Mucosa of rectum (tissue), 2 donors: ENCODE results near the gene STX10.

Experiments
- H3K27ac ChIP-seq, 2 donors: one replicate each; pipeline ENCODE4 v1.7.0; 2013; ENCODE audit warnings: inconsistent platforms in 2 of 2, low read depth in 2 of 2, low read length in 2 of 2
- H3K27me3 ChIP-seq, 2 donors: one replicate each; pipeline ENCODE4 v1.7.0; 2013; ENCODE audit warnings: low read length in 2 of 2; ENCODE audit not compliant: control insufficient read depth in 2 of 2, insufficient read depth in 2 of 2
- H3K36me3 ChIP-seq, 2 donors: one replicate each; pipeline ENCODE4 v1.7.0; 2013; ENCODE audit warnings: low read length in 2 of 2; ENCODE audit not compliant: control insufficient read depth in 2 of 2, insufficient read depth in 2 of 2
- H3K4me1 ChIP-seq, 2 donors: one replicate each; pipeline ENCODE4 v1.7.0; 2013; ENCODE audit warnings: low read length in 2 of 2, mild to moderate bottlenecking in 1 of 2; ENCODE audit not compliant: control insufficient read depth in 2 of 2, insufficient read depth in 2 of 2
- H3K4me3 ChIP-seq, 2 donors: one replicate each; pipeline ENCODE4 v1.7.0; 2013; ENCODE audit warnings: low read length in 2 of 2
- H3K9ac ChIP-seq, 2 donors: one replicate each; pipeline ENCODE4 v1.7.0; 2013; ENCODE audit warnings: low read length in 2 of 2, low read depth in 1 of 2, mild to moderate bottlenecking in 1 of 2
- H3K9me3 ChIP-seq, 2 donors: one replicate each; pipeline ENCODE4 v1.7.0; 2013; ENCODE audit warnings: low read length in 2 of 2; ENCODE audit not compliant: control insufficient read depth in 2 of 2
- donor health status: healthy.
- donor health status: Normal muscosa, but diverticular disease.

Gene STX10

GRCh38 chr19:13100031-13100588 lies 50.1 kb downstream of the STX10 start:
- peak overlapping the region; percentile 57 to 63 for H3K4me3 ChIP-seq
- no peaks in the 10 kb centered on the region for H3K9me3 ChIP-seq
- H3K9ac ChIP-seq = peak overlapping the region; percentile 67 to 70
- H3K4me1 ChIP-seq = peaks cover 21 to 27% of the 10 kb centered on the region in 2 donors
- no peaks in the 10 kb centered on the region for H3K27me3 ChIP-seq
- no peaks in the 10 kb centered on the region for H3K36me3 ChIP-seq
- H3K27ac ChIP-seq = peak overlapping the region; percentile 73 to 91

DNA sequence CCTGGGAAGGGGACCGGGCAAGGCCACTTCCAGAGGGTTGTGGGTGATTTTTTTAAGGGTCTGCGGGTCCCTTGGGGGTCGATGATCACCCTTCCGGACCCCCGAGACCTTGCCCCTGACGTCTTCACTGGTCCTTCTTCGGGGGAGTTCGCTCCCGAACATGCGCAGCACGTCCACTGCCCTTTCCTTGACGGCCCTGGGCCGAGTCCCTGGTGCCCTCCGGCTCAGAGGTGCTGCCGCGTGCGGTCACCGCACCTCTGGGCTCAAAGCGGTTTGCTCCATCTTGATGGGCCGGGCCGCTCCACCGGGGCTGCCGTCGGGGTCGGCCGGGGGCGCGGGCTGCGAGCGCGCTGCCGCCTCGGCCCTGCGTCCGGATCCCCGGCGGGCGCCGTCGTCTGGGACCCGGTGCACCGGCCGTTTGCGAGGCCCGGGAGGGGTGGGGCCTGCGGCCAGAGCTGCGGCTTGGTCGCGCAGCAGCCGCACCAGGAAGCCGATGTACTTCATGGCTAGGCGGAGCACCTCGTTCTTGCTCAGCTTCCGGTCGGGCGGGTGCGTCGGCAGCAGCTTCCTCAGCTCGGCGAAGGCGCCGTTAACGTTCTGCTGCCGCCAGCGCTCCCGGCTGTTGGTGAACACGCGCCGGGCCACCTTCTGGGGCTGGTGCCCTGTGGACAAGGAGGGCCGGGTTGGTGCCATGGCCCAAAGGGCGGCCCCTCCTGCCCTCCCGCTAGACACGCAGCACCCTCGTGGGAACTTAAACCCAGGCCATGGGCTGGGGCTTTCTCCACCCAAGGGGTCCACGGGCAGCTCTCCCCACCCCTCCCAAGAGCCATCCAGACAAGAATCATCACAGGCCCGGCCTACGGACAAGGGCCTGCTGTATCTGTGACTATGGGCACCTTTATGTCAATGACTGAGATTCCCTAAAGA lies 50.8 kb downstream of the STX10 start:
- Histone ChIP-seq H3K36me3 (no peaks in the 10 kb centered on the region), H3K4me1 (peaks cover 21 to 27% of the 10 kb centered on the region in 2 donors), H3K4me3 (peak overlapping the region; percentile 57 to 63), H3K9ac (peak overlapping the region; percentile 67 to 70), H3K9me3 (no peaks in the 10 kb centered on the region), H3K27me3 (no peaks in the 10 kb centered on the region), H3K27ac (peak overlapping the region; percentile 75 to 91)

DNA sequence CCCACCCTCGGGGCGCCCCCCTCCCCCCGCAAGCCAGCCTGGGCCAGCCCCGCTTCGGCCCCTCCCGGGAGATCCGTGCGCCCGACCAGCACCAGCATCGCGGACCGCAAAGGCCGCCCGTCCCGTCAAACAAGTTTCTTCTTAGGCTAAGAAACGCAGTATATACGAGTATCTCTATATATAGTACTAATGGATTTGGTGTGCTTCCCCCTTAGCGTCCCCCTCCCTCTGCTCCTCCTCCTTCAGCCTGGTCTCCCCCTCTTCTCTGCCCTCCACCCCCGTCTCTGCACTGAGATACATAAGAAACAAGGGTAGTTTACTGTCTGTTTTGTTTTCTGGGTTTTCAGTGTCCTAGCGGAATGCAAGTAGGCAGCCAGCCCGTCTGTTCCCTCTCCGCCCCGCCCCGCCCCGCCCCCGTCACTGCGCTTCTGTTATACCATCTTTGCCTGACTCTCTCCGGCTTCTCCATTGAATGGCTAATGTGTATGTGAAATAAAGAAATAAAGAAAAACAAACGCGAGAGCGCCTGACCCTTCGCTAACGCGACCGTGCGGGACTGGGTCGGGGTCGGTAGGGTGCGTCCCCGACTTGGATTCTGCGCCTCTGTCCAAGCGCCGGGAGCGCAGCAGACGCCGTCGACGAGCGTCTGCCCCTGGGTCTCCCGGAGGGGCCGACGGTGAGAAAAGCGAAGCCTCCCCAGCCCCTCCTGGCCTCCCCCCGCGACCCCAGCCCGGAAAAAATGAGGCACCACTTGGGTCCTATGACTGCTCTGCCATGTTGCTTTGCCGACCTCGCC lies 51.7 kb downstream of the STX10 start:
- Histone ChIP-seq H3K9ac (peak overlapping the region; percentile 18 to 67), H3K27me3 (no peaks in the 10 kb centered on the region), H3K27ac (peak overlapping the region; percentile 75 to 91), H3K36me3 (no peaks in the 10 kb centered on the region), H3K4me3 (peak overlapping the region; percentile 57 to 63), H3K9me3 (no peaks in the 10 kb centered on the region), H3K4me1 (peaks cover 20 to 28% of the 10 kb centered on the region in 2 donors)

DNA sequence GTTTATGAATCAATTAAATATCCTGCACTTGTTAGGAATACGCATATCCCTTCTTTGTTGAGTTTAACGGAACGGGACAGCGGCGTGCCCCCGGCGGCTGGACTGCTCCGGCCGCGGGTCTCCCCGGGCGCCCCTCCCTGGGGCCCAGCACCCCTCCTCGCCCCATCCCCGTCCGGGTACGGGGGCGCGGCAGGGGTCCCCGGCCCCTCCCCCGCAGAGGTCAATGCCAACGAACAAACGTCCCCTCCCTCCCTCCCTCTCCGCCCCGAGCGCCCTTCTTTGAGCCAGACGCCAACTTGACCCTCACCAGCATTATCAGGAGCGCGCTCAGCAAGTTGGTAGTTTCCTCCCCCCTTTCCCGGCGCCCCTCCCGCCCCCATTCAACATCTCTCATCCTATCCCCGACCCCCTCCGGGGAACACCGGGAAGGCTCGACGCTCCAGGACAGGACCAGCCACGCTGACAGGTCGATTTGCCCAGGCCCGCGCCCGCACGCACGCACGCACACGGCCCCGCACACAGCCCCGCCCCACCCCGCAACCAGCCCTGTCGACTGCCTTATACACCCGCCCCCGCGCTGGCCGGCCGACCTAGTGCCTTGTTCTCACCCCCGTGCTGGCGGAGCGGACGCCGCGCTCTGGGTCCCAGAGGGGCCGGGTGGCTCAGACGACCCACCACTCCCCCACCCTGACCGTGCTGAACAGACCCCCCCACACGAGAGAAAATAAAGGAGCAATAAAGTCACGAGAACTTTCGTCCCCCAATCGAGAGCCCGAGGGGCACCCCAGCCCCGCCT lies 52.5 kb downstream of the STX10 start:
- peak overlapping the region; percentile 56 to 64 for H3K27ac ChIP-seq
- H3K9me3 ChIP-seq = no peaks in the 10 kb centered on the region
- H3K36me3 ChIP-seq = no peaks in the 10 kb centered on the region
- H3K27me3 ChIP-seq = no peaks in the 10 kb centered on the region
- H3K4me1 ChIP-seq = peaks cover 14 to 23% of the 10 kb centered on the region in 2 donors
- H3K4me3 ChIP-seq = no peak overlapping the region
- no peak overlapping the region for H3K9ac ChIP-seq

GRCh38 chr19:13097033-13097462 lies 53.1 kb downstream of the STX10 start:
- Histone ChIP-seq H3K27ac (peak overlapping the region in 1 of 2 donors; percentile 56), H3K9ac (no peak overlapping the region), H3K27me3 (no peaks in the 10 kb centered on the region), H3K36me3 (no peaks in the 10 kb centered on the region), H3K4me3 (no peak overlapping the region), H3K9me3 (no peaks in the 10 kb centered on the region), H3K4me1 (peaks cover 12 to 23% of the 10 kb centered on the region in 2 donors)

DNA sequence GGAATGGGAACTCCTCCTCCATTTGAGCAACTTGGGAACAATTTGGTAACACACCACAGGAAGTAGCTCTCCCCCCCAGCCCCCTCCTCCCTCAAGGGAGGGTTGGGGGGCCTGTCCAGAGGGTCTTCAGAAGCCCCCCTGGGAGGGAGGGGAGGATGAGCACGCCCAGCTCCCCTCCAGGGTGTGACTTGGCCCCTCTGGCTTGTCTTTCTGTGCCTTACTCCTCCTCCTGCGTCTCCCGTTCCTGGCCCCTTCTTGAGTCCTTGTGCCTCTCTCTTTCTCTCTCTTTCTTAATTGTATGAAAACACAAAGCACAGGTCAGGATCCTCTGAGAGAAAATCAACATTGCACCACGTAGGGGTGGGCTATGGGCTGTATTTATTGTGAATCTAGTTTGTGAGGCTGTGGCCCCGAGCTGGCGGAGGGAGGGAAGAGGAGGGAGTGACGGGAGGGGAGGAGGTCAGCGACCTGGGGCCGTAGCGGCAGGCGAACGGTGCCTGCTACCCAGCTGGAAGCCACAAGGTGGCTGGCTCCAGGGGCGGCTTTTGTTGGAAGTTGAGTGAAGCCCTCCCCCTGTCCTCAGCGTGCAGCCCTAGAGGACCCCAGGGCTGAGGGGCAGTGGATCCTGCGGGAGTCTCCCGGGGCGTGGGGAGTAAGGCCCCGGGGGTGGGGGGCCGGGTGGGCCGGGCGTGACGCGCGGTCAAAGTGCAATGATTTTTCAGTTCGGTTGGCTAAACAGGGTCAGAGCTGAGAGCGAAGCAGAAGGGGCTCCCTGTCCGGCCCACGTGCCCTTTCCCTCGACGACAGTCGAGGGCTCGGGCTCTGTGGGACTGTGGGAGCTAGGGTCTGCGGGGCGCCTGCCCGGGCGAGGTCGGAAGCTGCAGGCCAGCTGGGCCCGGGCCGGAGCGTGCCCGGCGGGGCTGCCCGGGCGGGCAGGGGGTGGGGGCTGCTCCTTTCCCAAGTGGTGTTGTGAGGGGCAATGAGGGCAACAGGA lies 53.9 kb downstream of the STX10 start:
- Histone ChIP-seq H3K9me3 (no peaks in the 10 kb centered on the region), H3K27ac (peak overlapping the region; percentile 22 to 48), H3K4me1 (peaks cover 12 to 20% of the 10 kb centered on the region in 2 donors), H3K27me3 (no peaks in the 10 kb centered on the region), H3K9ac (peak overlapping the region in 1 of 2 donors; percentile 37), H3K36me3 (no peaks in the 10 kb centered on the region), H3K4me3 (peak overlapping the region in 1 of 2 donors; percentile 42)

DNA sequence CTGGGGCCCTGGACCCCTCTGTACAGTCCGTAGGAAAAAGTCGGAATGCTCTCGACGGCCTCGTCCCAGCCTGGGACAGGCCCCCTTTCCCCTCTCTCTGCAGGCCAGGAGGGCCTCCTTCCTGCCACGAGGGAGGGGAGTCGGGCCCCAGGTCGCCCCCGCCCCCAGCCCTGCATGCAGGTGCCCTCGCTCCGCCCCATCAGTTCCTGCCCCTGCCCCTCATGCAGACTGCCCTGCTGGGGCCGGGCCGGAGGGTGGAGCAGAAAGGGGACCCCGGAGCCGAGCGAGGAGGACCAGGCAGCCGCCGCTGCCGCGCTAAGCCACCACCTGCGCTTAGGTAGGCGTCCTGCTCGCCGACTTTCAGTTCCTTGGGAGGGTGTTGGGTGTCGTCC lies 54.8 kb downstream of the STX10 start:
- no peaks in the 10 kb centered on the region for H3K36me3 ChIP-seq
- no peak overlapping the region for H3K4me3 ChIP-seq
- H3K9ac ChIP-seq = no peak overlapping the region
- no peaks in the 10 kb centered on the region for H3K9me3 ChIP-seq
- H3K4me1 ChIP-seq = peaks cover 12 to 20% of the 10 kb centered on the region in 2 donors
- no peak overlapping the region for H3K27ac ChIP-seq
- H3K27me3 ChIP-seq = no peaks in the 10 kb centered on the region

DNA sequence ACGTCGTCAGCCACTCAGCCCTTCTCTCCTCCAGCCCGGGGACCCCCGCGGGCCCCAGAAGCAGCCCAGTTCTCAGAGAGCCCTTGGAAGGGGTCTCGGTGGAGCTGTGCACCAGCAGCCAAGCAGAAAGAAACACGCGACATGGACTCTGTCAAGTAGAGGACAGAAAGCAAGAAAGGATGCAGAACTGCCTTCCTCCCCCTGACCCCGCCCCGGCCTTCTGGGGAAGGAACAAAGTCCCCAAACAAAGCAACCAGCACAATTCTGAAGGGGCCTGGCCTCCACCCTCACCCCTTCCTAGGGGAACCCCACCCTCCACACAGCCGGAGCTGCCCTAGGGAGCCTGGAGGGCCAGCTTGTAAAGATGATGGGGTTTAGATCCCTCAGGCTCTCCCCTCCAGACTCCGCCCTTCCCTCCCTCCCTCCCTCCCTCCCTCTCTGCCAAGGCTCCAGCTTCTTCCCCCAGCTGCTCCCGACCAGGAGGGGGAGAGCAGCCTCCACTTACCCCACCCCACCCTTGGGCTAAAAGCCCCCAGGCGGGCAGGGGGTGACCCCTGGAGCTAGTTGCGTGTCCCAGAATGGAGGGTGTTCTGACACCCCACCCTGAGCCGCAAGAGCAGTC lies 55.3 kb downstream of the STX10 start:
- H3K9me3 ChIP-seq = no peaks in the 10 kb centered on the region
- H3K27me3 ChIP-seq = no peaks in the 10 kb centered on the region
- H3K4me3 ChIP-seq = no peak overlapping the region
- no peak overlapping the region for H3K27ac ChIP-seq
- H3K4me1 ChIP-seq = peaks cover 11 to 17% of the 10 kb centered on the region in 2 donors
- no peak overlapping the region for H3K9ac ChIP-seq
- H3K36me3 ChIP-seq = no peaks in the 10 kb centered on the region
